K562 (cell line): ENCODE measurements around the gene CWC22. TPM values are rescaled to one million over a fixed set of nuclear protein-coding genes. Genes with fewer than 3 reads are reported as not detected.
A peak's percentile ranks its signal among the peaks of the same experiment; 100 is the strongest.

Experiments used
- ATAC-seq: fragments of 200-7000 bp; cut with Tn5 transposase; 3 replicates; pipeline ENCODE4 v1.9.1; 2020; ENCODE audit warnings: moderate library complexity
- BruUV-seq: library from RNA; stranded (reverse); fragments of 400-500 nt; replicated peaks from 2 replicates; lab custom pipeline; 2021; lab: Mats Ljungman, UMichigan
- CTCF ChIA-PET: fragments of 300-600 bp; formaldehyde crosslinking; extraction: SDS; loops from one replicate; lab custom pipeline; 2021; ENCODE audit warnings: low intra/inter-chr PET ratio; lab: Yijun Ruan, JAX
- POLR2A ChIA-PET: fragments of 300-600, 350-650 bp; sonication (Branson Sonifier 250); formaldehyde crosslinking; extraction: SDS; loops from one replicate; lab custom pipeline; 2021; ENCODE audit warnings: antibody characterized with exemption, inconsistent platforms; lab: Yijun Ruan, JAX
- DNase-seq, 4 experiments: peaks; one replicate each; pipeline versions ENCODE4 v3.0.0 to v3.0.0-alpha.2; 2011 to 2018; ENCODE audit warnings: low spot score in 3 of 4, mixed read lengths in 3 of 4; ENCODE audit errors: extremely low read depth in 1 of 4
- FAIRE-seq: peaks from 2 replicates; lab custom pipeline; 2011; peaks lifted over from hg19 to GRCh38; lab: Jason Lieb, UNC
- H2AFZ ChIP-seq: 2 replicates; pipeline ENCODE4 v1.6.0; 2011; ENCODE audit warnings: low read depth, low read length, control low read depth, inconsistent platforms
- H3K27ac ChIP-seq: fragments of 200-600 bp; 3 replicates; pipeline ENCODE4 v1.8.0; 2011; ENCODE audit warnings: low read depth, mild to moderate bottlenecking, control low read depth, inconsistent platforms, low read length, moderate library complexity, mixed read lengths; ENCODE audit errors: extremely low read depth
- H3K27me3 ChIP-seq, 2 experiments: fragments of 300-600 bp in 1 of 2; 2 replicates in 1 of 2; 3 replicates in 1 of 2; pipeline versions ENCODE4 v1.6.0 to v1.8.0; 2011; ENCODE audit warnings: inconsistent platforms in 2 of 2, low read length in 2 of 2, mild to moderate bottlenecking in 1 of 2, mixed read lengths in 1 of 2, moderate library complexity in 1 of 2; ENCODE audit not compliant: control insufficient read depth in 2 of 2, insufficient read depth in 2 of 2
- H3K36me3 ChIP-seq: fragments of 300-600 bp; 3 replicates; pipeline ENCODE4 v1.8.0; 2011; ENCODE audit warnings: mild to moderate bottlenecking, low read length, inconsistent platforms; ENCODE audit not compliant: control insufficient read depth, insufficient read depth
- H3K4me1 ChIP-seq, 2 experiments: fragments of 200-600 bp in 1 of 2; replicated peaks in 1 of 2; 2 replicates in 1 of 2; 3 replicates in 1 of 2; pipeline versions ENCODE4 v1.5.1 to v1.8.0; 2011; ENCODE audit warnings: inconsistent platforms in 2 of 2, low read length in 2 of 2, mild to moderate bottlenecking in 1 of 2, mixed read lengths in 1 of 2, moderate library complexity in 1 of 2; ENCODE audit not compliant: control insufficient read depth in 2 of 2, insufficient read depth in 2 of 2
- H3K4me2 ChIP-seq: 2 replicates; pipeline ENCODE4 v1.6.1; 2011; ENCODE audit warnings: low read length, control low read depth, inconsistent platforms, mixed read lengths; ENCODE audit not compliant: insufficient read depth
- H3K4me3 ChIP-seq: fragments of 200-600 bp; sonication (generic), shearing (Covaris generic); 2 replicates; pipeline ENCODE4 v1.5.1; 2016; ENCODE audit warnings: control low read depth, inconsistent platforms
- H3K79me2 ChIP-seq: fragments of 200-600 bp; 3 replicates; pipeline ENCODE4 v1.8.0; 2011; ENCODE audit warnings: low read length, inconsistent platforms; ENCODE audit not compliant: control insufficient read depth, insufficient read depth
- H3K9ac ChIP-seq, 2 experiments: 2 replicates each; pipeline versions ENCODE4 v1.6.0 to v1.6.1; 2011; ENCODE audit warnings: low read depth in 2 of 2, low read length in 2 of 2, control low read depth in 1 of 2, inconsistent platforms in 1 of 2, mild to moderate bottlenecking in 1 of 2, mixed read lengths in 1 of 2; ENCODE audit not compliant: insufficient read depth in 1 of 2
- H3K9me1 ChIP-seq: one replicate; pipeline ENCODE4 v1.6.0; 2011; ENCODE audit warnings: inconsistent platforms, mild to moderate bottlenecking, low read length, moderate library complexity; ENCODE audit not compliant: control insufficient read depth, insufficient read depth
- H3K9me3 ChIP-seq: replicated peaks from 2 replicates; pipeline ENCODE4 v1.5.1; 2011; ENCODE audit warnings: low read depth, low read length, inconsistent platforms; ENCODE audit not compliant: control insufficient read depth, insufficient read depth
- H4K20me1 ChIP-seq: replicated peaks from 2 replicates; pipeline ENCODE4 v1.6.1; 2011; ENCODE audit warnings: low read length, inconsistent platforms, mixed read lengths; ENCODE audit not compliant: control insufficient read depth, insufficient read depth
- CEBPG ChIP-seq, 3 experiments: fragments of 200-800 bp in 1 of 3; sonication (Bioruptor generic) in 1 of 3; sonication (generic) in 1 of 3; formaldehyde crosslinking in 1 of 3; IDR thresholded peaks in 2 of 3; conservative IDR thresholded peaks in 1 of 3; 2 replicates each; pipeline versions ENCODE4 v1.6.1 to v1.8.0; 2016 to 2022; ENCODE audit warnings: missing compliant biosample characterization in 2 of 3, missing genetic modification characterization in 2 of 3, mild to moderate bottlenecking in 1 of 3, missing genetic modification reagents in 1 of 3
- CREB1 ChIP-seq, 2 experiments: sonication (generic) in 1 of 2; formaldehyde crosslinking in 1 of 2; IDR thresholded peaks; 2 replicates each; pipeline versions ENCODE4 v1.6.1 to v1.8.0; 2012 to 2022; ENCODE audit warnings: inconsistent platforms in 1 of 2, mild to moderate bottlenecking in 1 of 2, missing genetic modification reagents in 1 of 2, moderate library complexity in 1 of 2
- CREBBP ChIP-seq: IDR thresholded peaks from one replicate; pipeline ENCODE4 v1.6.1; 2012; ENCODE audit warnings: low read depth, mild to moderate bottlenecking, control low read depth, inconsistent platforms, low read length
- NFATC3 ChIP-seq: fragments of 450-650 bp; IDR thresholded peaks from 2 replicates; pipeline ENCODE4 v1.6.1; 2017; ENCODE audit warnings: mild to moderate bottlenecking
- TSC22D4 ChIP-seq: fragments of 450-650 bp; IDR thresholded peaks from 2 replicates; pipeline ENCODE4 v1.6.1; 2016; ENCODE audit warnings: missing genetic modification characterization, missing biosample characterization, control low read depth
- ZNF239 ChIP-seq: fragments of 250-450 bp; sonication (Bioruptor Pico); IDR thresholded peaks from 2 replicates; pipeline ENCODE4 v1.4.0; 2020; ENCODE audit warnings: mild to moderate bottlenecking
- WGBS: fragments of 100-300 bp; shearing (Covaris generic); methylation state at CpG from one replicate; pipeline ENCODE4 v1.1.6; 2016; ENCODE audit warnings: low coverage, mixed read lengths; ENCODE audit not compliant: insufficient coverage; ENCODE audit errors: missing lambda C conversion rate; 5-methylcytosine and 5-hydroxymethylcytosine counted together
- in situ Hi-C: fragments of 300-500 bp; cut with MboI; formaldehyde crosslinking; loops from 4 replicates; pipeline ENCODE4 v1.15.0; 2018; ENCODE audit warnings: inconsistent platforms, mixed read lengths
- intact Hi-C: fragments of 100-400 bp; cut with micrococcal nuclease; formaldehyde crosslinking; loops from 2 replicates; pipeline ENCODE4 v1.14.2; 2022
- polyA plus RNA-seq, 8 experiments: library from polyadenylated mRNA; depleted of rRNA in 4 of 8; stranded (reverse) in 5 of 8; unstranded in 3 of 8; fragments of >200 nt; fragmentation: Nextera tagmentation in 2 of 8; fragmentation: Illumina TruSeq in 1 of 8; extraction: Ambion mirVana in 2 of 8; extraction: Trizol in 1 of 8; gene quantifications; 2 replicates each; pipeline versions ENCODE4 v1.2.1 to v1.2.3, GENCODE V29; 2011 to 2014; ENCODE audit warnings: inconsistent platforms in 1 of 8, missing spikeins in 1 of 8
- total RNA-seq, 7 experiments: library from RNA; depleted of rRNA in 6 of 7; stranded (reverse); fragments of >200 nt in 6 of 7; fragmentation: Illumina TruSeq in 2 of 7; extraction: Trizol in 2 of 7; gene quantifications; 2 replicates each; pipeline versions ENCODE4 v1.2.1 to v1.2.3, GENCODE V29; 2011 to 2021; ENCODE audit warnings: low replicate concordance in 1 of 7
- TF ChIP-seq, protein P1 (sequence below): fragments of 250-450 bp; sonication (Bioruptor Pico); IDR thresholded peaks from 2 replicates; pipeline ENCODE4 v1.4.0; 2020; ENCODE audit warnings: mild to moderate bottlenecking, moderate library complexity, borderline replicate concordance

CWC22 gene
- total and polyA plus RNA-seq, 9 of the 15 experiments (the other 6 are each of a cell fraction or from before 2014, with no cell fraction given) = 14.5 to 54.2 (median 36.7) TPM

DNA sequence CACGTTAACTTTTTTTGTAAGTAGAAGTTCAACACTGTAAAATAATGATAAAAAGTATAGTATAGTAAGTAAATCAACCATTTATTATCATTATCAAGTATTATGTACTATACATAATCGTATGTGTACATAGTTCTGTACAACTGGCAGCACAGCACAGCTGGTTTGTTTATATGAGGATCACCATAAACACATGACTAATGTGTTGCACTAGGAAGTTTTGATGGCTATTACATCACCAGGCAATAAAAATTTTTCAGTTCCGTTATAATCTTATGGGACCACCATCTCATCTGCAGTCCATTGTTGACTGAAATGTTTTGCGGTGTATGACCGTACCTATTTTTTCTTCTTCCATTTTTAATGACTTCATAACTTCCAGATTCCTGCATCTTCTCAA is 106.4 kb downstream of the CWC22 start:
- DNase-seq (no peak), ATAC-seq (no peak), FAIRE-seq (no peak)
- Histone ChIP-seq H3K9me3 (no peaks in the 10 kb centered on the region), H3K9me1 (no peaks in the 10 kb centered on the region), H3K27ac (no peak overlapping the region), H3K36me3 (no peaks in the 10 kb centered on the region), H3K79me2 (no peaks in the 10 kb centered on the region), H3K9ac (no peak overlapping the region), H2AFZ (no peak overlapping the region), H3K4me3 (no peak overlapping the region), H3K4me2 (no peak overlapping the region), H4K20me1 (no peaks in the 10 kb centered on the region), H3K27me3 (no peaks in the 10 kb centered on the region), H3K4me1 (no peaks in the 10 kb centered on the region)
- no peak for TF ChIP-seq CREBBP
- TF ChIP-seq ZNF239 (CRISPR knock-in tag) = no peak
- TF ChIP-seq CREB1 (IDR thresholded peaks at IDR 0.05) = no peak
- TF ChIP-seq CREB1 (CRISPR knock-in tag; IDR thresholded peaks at IDR 0.05) = no peak
- TF ChIP-seq, protein P1, sequence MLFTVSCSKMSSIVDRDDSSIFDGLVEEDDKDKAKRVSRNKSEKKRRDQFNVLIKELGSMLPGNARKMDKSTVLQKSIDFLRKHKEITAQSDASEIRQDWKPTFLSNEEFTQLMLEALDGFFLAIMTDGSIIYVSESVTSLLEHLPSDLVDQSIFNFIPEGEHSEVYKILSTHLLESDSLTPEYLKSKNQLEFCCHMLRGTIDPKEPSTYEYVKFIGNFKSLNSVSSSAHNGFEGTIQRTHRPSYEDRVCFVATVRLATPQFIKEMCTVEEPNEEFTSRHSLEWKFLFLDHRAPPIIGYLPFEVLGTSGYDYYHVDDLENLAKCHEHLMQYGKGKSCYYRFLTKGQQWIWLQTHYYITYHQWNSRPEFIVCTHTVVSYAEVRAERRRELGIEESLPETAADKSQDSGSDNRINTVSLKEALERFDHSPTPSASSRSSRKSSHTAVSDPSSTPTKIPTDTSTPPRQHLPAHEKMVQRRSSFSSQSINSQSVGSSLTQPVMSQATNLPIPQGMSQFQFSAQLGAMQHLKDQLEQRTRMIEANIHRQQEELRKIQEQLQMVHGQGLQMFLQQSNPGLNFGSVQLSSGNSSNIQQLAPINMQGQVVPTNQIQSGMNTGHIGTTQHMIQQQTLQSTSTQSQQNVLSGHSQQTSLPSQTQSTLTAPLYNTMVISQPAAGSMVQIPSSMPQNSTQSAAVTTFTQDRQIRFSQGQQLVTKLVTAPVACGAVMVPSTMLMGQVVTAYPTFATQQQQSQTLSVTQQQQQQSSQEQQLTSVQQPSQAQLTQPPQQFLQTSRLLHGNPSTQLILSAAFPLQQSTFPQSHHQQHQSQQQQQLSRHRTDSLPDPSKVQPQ (CRISPR knock-in tag) = no peak
- no peak for TF ChIP-seq NFATC3
- TF ChIP-seq TSC22D4 = no peak
- TF ChIP-seq CEBPG (CRISPR knock-in tag; IDR thresholded peaks at IDR 0.05) = no peak
- 0 out of 4 replicates have a peak, but pooled peaks of 1 of the 2 experiments have one; percentile 42 for TF ChIP-seq CEBPG (tag; conservative IDR thresholded peaks at IDR 0.05 in 1 of 2, IDR thresholded peaks at IDR 0.05 in 1 of 2)
- intact Hi-C loops = no loop called here
- WGBS = 11% methylated on average over 5 of the region's 5 CpGs
- ChIA-PET CTCF (no interaction called here), POLR2A (interaction anchor here (1.2 kb wide), 1 partner anchor 10 kb away, joined by 3 read pairs; no protein-coding TSS in a partner anchor)
- BruUV-seq = no TSS peak
- in situ Hi-C loops = no loop called here
